Ishikawa (cell line): ENCODE measurements around the gene B4GALT5.

ENCODE experiments used
- CEBPB ChIP-seq: IDR thresholded peaks from 2 replicates; pipeline ENCODE4 v1.6.1; 2012
- CREB1 ChIP-seq: IDR thresholded peaks from 2 replicates; pipeline ENCODE4 v1.6.1; 2012; ENCODE audit warnings: low read depth
- EGR1 ChIP-seq: IDR thresholded peaks from 2 replicates; pipeline ENCODE4 v1.6.1; 2012
- EP300 ChIP-seq: IDR thresholded peaks from 2 replicates; pipeline ENCODE4 v1.6.1; 2012; ENCODE audit warnings: borderline replicate concordance
- FOXM1 ChIP-seq: IDR thresholded peaks from 2 replicates; pipeline ENCODE4 v1.6.1; 2012; ENCODE audit warnings: low read depth, borderline replicate concordance
- NFIC ChIP-seq: IDR thresholded peaks from 2 replicates; pipeline ENCODE4 v1.6.1; 2012
- RAD21 ChIP-seq: IDR thresholded peaks from 2 replicates; pipeline ENCODE4 v1.6.1; 2012; ENCODE audit warnings: low read depth
- TAF1 ChIP-seq: IDR thresholded peaks from 2 replicates; pipeline ENCODE4 v1.6.1; 2012; ENCODE audit warnings: low read depth, mild to moderate bottlenecking
- TCF12 ChIP-seq: IDR thresholded peaks from 2 replicates; pipeline ENCODE4 v1.6.1; 2012; ENCODE audit warnings: low read depth
- TEAD4 ChIP-seq: IDR thresholded peaks from 2 replicates; pipeline ENCODE4 v1.6.1; 2012
- YY1 ChIP-seq: IDR thresholded peaks from 2 replicates; pipeline ENCODE4 v1.6.1; 2012; ENCODE audit warnings: low read depth
- ZBTB7A ChIP-seq: IDR thresholded peaks from 2 replicates; pipeline ENCODE4 v1.6.1; 2012; ENCODE audit warnings: low read depth
- TF ChIP-seq, protein P1 (sequence below): IDR thresholded peaks from 2 replicates; pipeline ENCODE4 v1.6.1; 2012; ENCODE audit warnings: low read depth, mild to moderate bottlenecking
- TF ChIP-seq, protein P2 (sequence below): IDR thresholded peaks from 2 replicates; pipeline ENCODE4 v1.6.1; 2012
- TF ChIP-seq, protein P3 (sequence below): IDR thresholded peaks from 2 replicates; pipeline ENCODE4 v1.6.1; 2012

The B4GALT5 gene

DNA sequence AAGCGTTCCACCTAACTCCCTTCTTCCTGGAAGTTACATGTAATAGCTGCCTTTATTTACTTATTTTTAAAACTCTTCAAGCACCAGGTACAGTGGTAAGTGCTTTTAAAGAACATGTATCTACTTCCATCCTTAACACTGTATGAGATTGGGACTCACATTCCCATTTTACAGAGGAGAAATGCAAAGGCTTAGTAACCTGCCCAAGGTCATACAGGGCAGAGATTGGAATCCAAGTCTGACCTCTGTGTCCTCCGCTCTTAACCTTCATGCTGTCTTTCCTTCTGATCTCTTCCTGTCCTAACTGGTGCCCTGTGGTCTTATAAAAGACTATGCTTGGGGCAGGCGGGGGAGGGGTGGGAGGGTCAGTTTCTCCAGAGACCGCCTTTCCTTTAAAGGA, 1.6 kb downstream of the B4GALT5 start:
- TF ChIP-seq TAF1 (no peak), EP300 (no peak), EGR1 (no peak), CREB1 (no peak), RAD21 (no peak), TEAD4 (no peak)

DNA sequence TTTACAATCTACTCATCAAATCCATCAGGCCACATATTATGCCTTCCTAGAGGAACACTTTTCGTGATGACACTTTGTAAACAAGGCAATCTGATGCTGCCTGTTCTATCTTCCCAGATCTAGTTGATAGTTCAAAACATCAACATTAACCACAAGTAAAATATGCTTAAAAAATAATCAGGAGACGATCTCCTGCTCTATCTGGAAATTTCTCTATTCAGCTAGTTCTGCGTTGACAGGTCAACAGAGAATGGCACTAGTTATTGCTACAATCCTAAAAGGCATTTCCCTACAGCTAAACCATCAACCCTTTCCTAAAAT, 2.1 kb downstream of the B4GALT5 start:
- no peak for TF ChIP-seq TEAD4
- TF ChIP-seq YY1: no peak
- TF ChIP-seq FOXM1: no peak
- no peak for TF ChIP-seq TCF12
- TF ChIP-seq, protein P1, sequence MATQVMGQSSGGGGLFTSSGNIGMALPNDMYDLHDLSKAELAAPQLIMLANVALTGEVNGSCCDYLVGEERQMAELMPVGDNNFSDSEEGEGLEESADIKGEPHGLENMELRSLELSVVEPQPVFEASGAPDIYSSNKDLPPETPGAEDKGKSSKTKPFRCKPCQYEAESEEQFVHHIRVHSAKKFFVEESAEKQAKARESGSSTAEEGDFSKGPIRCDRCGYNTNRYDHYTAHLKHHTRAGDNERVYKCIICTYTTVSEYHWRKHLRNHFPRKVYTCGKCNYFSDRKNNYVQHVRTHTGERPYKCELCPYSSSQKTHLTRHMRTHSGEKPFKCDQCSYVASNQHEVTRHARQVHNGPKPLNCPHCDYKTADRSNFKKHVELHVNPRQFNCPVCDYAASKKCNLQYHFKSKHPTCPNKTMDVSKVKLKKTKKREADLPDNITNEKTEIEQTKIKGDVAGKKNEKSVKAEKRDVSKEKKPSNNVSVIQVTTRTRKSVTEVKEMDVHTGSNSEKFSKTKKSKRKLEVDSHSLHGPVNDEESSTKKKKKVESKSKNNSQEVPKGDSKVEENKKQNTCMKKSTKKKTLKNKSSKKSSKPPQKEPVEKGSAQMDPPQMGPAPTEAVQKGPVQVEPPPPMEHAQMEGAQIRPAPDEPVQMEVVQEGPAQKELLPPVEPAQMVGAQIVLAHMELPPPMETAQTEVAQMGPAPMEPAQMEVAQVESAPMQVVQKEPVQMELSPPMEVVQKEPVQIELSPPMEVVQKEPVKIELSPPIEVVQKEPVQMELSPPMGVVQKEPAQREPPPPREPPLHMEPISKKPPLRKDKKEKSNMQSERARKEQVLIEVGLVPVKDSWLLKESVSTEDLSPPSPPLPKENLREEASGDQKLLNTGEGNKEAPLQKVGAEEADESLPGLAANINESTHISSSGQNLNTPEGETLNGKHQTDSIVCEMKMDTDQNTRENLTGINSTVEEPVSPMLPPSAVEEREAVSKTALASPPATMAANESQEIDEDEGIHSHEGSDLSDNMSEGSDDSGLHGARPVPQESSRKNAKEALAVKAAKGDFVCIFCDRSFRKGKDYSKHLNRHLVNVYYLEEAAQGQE: no peak

DNA sequence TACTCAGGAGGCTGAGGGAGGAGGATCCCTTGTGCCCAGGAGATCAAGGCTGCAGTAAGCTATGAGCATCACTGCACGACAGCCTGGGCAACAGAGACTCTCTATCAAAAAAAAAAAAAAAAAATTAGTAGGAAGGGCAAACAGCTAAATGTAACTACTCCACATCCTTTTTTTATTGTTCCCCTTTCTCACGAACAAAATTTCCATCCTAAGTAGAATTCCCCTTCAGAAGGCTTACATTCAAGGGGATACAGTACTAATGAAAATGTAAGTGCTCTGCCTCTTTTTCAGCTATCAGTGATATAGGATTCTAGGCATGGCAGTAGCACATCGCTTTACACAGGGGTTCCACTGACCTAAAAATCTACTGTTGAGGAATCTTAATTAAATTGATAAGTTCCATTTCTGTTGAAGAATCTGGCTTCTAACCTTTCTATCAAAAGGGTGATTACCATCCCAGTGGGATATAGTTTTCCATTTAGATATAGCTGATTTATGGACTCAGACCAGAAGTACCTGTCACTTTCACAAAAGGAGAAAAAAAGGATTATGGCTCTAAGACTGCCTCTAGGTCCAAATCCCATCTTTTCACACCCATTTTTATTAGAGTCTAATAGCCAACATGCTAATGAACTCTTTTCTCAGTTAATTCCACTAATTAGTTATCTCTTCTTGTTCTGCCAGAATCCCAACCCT, 2.6 kb downstream of the B4GALT5 start:
- no peak for TF ChIP-seq CREB1
- TF ChIP-seq TCF12: no peak
- TF ChIP-seq, protein P1: no peak

DNA sequence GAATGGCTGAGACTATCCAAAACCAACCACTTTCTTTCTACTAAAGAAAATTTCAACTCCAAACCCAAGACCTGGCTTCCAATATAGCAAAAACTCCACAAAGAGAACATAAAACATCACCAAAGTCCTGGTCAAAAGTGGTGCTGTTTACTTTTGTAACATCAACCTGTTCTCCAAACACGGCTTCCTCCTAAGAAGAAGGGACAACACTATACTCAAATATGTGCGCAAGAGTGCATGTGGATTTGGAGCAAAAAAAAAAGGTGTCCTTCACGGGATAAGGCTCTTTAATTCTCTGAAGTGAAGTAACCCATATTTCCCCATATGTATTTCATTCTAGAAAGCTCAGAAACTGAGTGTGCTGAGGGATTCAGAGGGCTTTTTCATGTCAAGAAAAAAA, 6.6 kb downstream of the B4GALT5 start:
- TF ChIP-seq YY1 (no peak), TEAD4 (no peak), NFIC (no peak), RAD21 (no peak), TAF1 (no peak), ZBTB7A (no peak), EP300 (no peak), EGR1 (no peak), CEBPB (no peak), TCF12 (no peak), CREB1 (no peak)
- TF ChIP-seq, protein P1: no peak
- TF ChIP-seq, protein P2, sequence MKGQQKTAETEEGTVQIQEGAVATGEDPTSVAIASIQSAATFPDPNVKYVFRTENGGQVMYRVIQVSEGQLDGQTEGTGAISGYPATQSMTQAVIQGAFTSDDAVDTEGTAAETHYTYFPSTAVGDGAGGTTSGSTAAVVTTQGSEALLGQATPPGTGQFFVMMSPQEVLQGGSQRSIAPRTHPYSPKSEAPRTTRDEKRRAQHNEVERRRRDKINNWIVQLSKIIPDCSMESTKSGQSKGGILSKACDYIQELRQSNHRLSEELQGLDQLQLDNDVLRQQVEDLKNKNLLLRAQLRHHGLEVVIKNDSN: no peak
- TF ChIP-seq, protein P3, sequence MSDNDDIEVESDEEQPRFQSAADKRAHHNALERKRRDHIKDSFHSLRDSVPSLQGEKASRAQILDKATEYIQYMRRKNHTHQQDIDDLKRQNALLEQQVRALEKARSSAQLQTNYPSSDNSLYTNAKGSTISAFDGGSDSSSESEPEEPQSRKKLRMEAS: no peak

DNA sequence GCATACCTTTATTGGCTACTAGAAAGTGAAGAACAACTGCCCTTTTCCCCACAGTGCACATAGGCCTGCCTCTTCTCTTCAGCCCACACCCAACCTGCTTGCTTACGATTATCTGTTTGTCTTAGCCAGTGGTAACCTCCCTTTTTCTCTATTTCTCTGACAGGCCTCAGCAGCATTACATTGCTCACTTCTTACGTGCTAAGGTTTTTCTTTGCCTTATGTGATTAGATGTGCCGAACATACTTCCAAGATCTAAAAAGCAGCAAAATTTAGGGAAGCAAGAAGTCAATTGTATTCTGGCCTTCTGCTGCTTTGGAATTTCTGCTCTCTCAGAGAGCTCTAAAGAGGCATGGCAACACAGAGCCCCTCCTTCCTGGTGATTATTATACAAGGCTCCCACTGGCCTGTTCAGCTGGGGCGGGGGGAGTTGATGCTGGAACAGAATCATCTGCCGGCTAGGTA, 7.0 kb downstream of the B4GALT5 start:
- no peak for TF ChIP-seq CREB1
- no peak for TF ChIP-seq TEAD4
- TF ChIP-seq, protein P2: no peak
- no peak for TF ChIP-seq TCF12
- no peak for TF ChIP-seq YY1
- no peak for TF ChIP-seq EP300
- TF ChIP-seq RAD21: no peak
- TF ChIP-seq, protein P1: no peak
- no peak for TF ChIP-seq CEBPB
- TF ChIP-seq, protein P3: no peak
- no peak for TF ChIP-seq EGR1
- no peak for TF ChIP-seq TAF1
- no peak for TF ChIP-seq NFIC
- no peak for TF ChIP-seq FOXM1
- TF ChIP-seq ZBTB7A: no peak
